ENCODE data around the gene ACVR2A. TPM values are rescaled to one million over a fixed set of nuclear protein-coding genes. Genes with fewer than 3 reads are reported as not detected.

ACVR2A gene
- total and polyA plus RNA-seq, 3 experiments from 2014 or later: 1.4 to 3.2 (median 2.5) TPM

GRCh38 chr2:147846412-147847081 is 1.7 kb downstream of the ACVR2A start:
- Mint-ChIP-seq H3K9me3 (peaks cover 0 to 7% (median 4%) of the 10 kb centered on the region in 5 donors), H3K27me3 (peaks cover 28 to 55% of the 10 kb centered on the region in 2 donors), H3K27ac (peak overlapping the region in 2 of 8 donors; percentile 66 to 80), H3K36me3 (peaks cover 0 to 8% (median 0%) of the 10 kb centered on the region in 3 donors), H3K4me1 (peaks cover 38 to 57% (median 54%) of the 10 kb centered on the region in 3 donors), H3K4me3 (peak overlapping the region; percentile 62 to 98 (median 94))
- POLR2A ChIA-PET: no interaction called here
- Histone ChIP-seq H3K4me3 (ENCODE audit: low read length) (no peak overlapping the region), H3K27me3 (ENCODE audit: insufficient read depth, low read length, poor library complexity, severe bottlenecking) (no peaks in the 10 kb centered on the region), H3K9me3 (ENCODE audit: low read length) (no peaks in the 10 kb centered on the region), H3K4me1 (ENCODE audit: insufficient read depth, low read length) (peaks cover 14% of the 10 kb centered on the region), H3K27ac (ENCODE audit: low read depth, low read length) (no peak overlapping the region), H3K36me3 (ENCODE audit: insufficient read depth, low read length) (no peaks in the 10 kb centered on the region)
- no peak for DNase-seq
- CTCF ChIA-PET: no interaction called here

GRCh38 chr2:147847746-147848391 is 3.0 kb downstream of the ACVR2A start:
- Mint-ChIP-seq H3K27ac (peak overlapping the region in 2 of 8 donors; percentile 6 to 32), H3K4me1 (peaks cover 37 to 59% (median 57%) of the 10 kb centered on the region in 3 donors), H3K4me3 (peak overlapping the region in 4 of 7 donors; percentile 4 to 47 (median 12)), H3K27me3 (peaks cover 30 to 58% of the 10 kb centered on the region in 2 donors), H3K9me3 (peaks cover 0 to 7% (median 6%) of the 10 kb centered on the region in 5 donors), H3K36me3 (peaks cover 0 to 8% (median 4%) of the 10 kb centered on the region in 3 donors)
- POLR2A ChIA-PET: interaction anchor here (0.6 kb wide), 1 partner anchor 261 kb away, joined by 3 read pairs; no protein-coding TSS in a partner anchor
- Histone ChIP-seq H3K27me3 (ENCODE audit: insufficient read depth, low read length, poor library complexity, severe bottlenecking) (no peaks in the 10 kb centered on the region), H3K4me3 (ENCODE audit: low read length) (no peak overlapping the region), H3K36me3 (ENCODE audit: insufficient read depth, low read length) (no peaks in the 10 kb centered on the region), H3K27ac (ENCODE audit: low read depth, low read length) (no peak overlapping the region), H3K4me1 (ENCODE audit: insufficient read depth, low read length) (peaks cover 14% of the 10 kb centered on the region), H3K9me3 (ENCODE audit: low read length) (no peaks in the 10 kb centered on the region)
- CTCF ChIA-PET: no interaction called here
- DNase-seq: no peak

- Histone ChIP-seq H3K4me1 (ENCODE audit: insufficient read depth, low read length) (peaks cover 9% of the 10 kb centered on the region), H3K36me3 (ENCODE audit: insufficient read depth, low read length) (no peaks in the 10 kb centered on the region), H3K4me3 (ENCODE audit: low read length) (no peak overlapping the region), H3K27ac (ENCODE audit: low read depth, low read length) (no peak overlapping the region), H3K27me3 (ENCODE audit: insufficient read depth, low read length, poor library complexity, severe bottlenecking) (no peaks in the 10 kb centered on the region), H3K9me3 (ENCODE audit: low read length) (no peaks in the 10 kb centered on the region)
- POLR2A ChIA-PET: no interaction called here
- Mint-ChIP-seq H3K27me3 (peaks cover 26 to 61% of the 10 kb centered on the region in 2 donors), H3K27ac (no peak overlapping the region), H3K36me3 (peaks cover 0 to 4% (median 0%) of the 10 kb centered on the region in 3 donors), H3K4me3 (no peak overlapping the region), H3K9me3 (peaks cover 0 to 6% (median 3%) of the 10 kb centered on the region in 5 donors), H3K4me1 (peaks cover 24 to 57% (median 46%) of the 10 kb centered on the region in 3 donors)
- DNase-seq: no peak
- CTCF ChIA-PET: no interaction called here
Observed at GRCh38 chr2:147850838-147851237, 6.0 kb downstream of the ACVR2A start.

- Histone ChIP-seq H3K27me3 (ENCODE audit: insufficient read depth, low read length, poor library complexity, severe bottlenecking) (no peaks in the 10 kb centered on the region), H3K4me3 (ENCODE audit: low read length) (no peak overlapping the region), H3K36me3 (ENCODE audit: insufficient read depth, low read length) (no peaks in the 10 kb centered on the region), H3K27ac (ENCODE audit: low read depth, low read length) (no peak overlapping the region), H3K9me3 (ENCODE audit: low read length) (no peaks in the 10 kb centered on the region), H3K4me1 (ENCODE audit: insufficient read depth, low read length) (peaks cover 4% of the 10 kb centered on the region)
- Mint-ChIP-seq H3K27ac (no peak overlapping the region), H3K4me3 (no peak overlapping the region), H3K9me3 (peaks cover 0 to 6% (median 3%) of the 10 kb centered on the region in 5 donors), H3K36me3 (peaks cover 0 to 4% (median 0%) of the 10 kb centered on the region in 3 donors), H3K4me1 (peaks cover 19 to 52% (median 40%) of the 10 kb centered on the region in 3 donors), H3K27me3 (peaks cover 24 to 57% of the 10 kb centered on the region in 2 donors)
- CTCF ChIA-PET: no interaction called here
- DNase-seq: no peak
- POLR2A ChIA-PET: no interaction called here
Observed at GRCh38 chr2:147851244-147851930, 6.6 kb downstream of the ACVR2A start.

GRCh38 chr2:147854557-147855134 is 9.8 kb downstream of the ACVR2A start:
- Histone ChIP-seq H3K9me3 (ENCODE audit: low read length) (no peaks in the 10 kb centered on the region), H3K36me3 (ENCODE audit: insufficient read depth, low read length) (no peaks in the 10 kb centered on the region), H3K27ac (ENCODE audit: low read depth, low read length) (no peak overlapping the region), H3K4me3 (ENCODE audit: low read length) (no peak overlapping the region), H3K4me1 (ENCODE audit: insufficient read depth, low read length) (no peaks in the 10 kb centered on the region), H3K27me3 (ENCODE audit: insufficient read depth, low read length, poor library complexity, severe bottlenecking) (no peaks in the 10 kb centered on the region)
- peaks cover 10 to 38% of the 10 kb centered on the region in 2 donors for H3K27me3 Mint-ChIP-seq
- peaks cover 6 to 36% (median 31%) of the 10 kb centered on the region in 3 donors for H3K4me1 Mint-ChIP-seq
- ChIA-PET POLR2A (no interaction called here), CTCF (no interaction called here)
- no peak for DNase-seq
- no peak overlapping the region for H3K27ac Mint-ChIP-seq
- H3K36me3 Mint-ChIP-seq: peaks cover 0 to 4% (median 0%) of the 10 kb centered on the region in 3 donors
- peaks cover 0 to 8% (median 0%) of the 10 kb centered on the region in 5 donors for H3K9me3 Mint-ChIP-seq
- no peak overlapping the region for H3K4me3 Mint-ChIP-seq

GRCh38 chr2:147855316-147855715 is 10.5 kb downstream of the ACVR2A start:
- peaks cover 4 to 31% of the 10 kb centered on the region in 2 donors for H3K27me3 Mint-ChIP-seq
- POLR2A ChIA-PET: no interaction called here
- no peaks in the 10 kb centered on the region for H3K36me3 ChIP-seq (ENCODE audit: insufficient read depth, low read length)
- H3K27ac ChIP-seq (ENCODE audit: low read depth, low read length): no peak overlapping the region
- no peak overlapping the region for H3K4me3 Mint-ChIP-seq
- H3K27ac Mint-ChIP-seq: no peak overlapping the region
- H3K36me3 Mint-ChIP-seq: peaks cover 0 to 4% (median 0%) of the 10 kb centered on the region in 3 donors
- no peak overlapping the region for H3K4me3 ChIP-seq (ENCODE audit: low read length)
- CTCF ChIA-PET: interaction anchor here (1.2 kb wide), 1 partner anchor 11 kb away, joined by 3 read pairs; the partner anchor contains the start of gene ACVR2A
- H3K4me1 ChIP-seq (ENCODE audit: insufficient read depth, low read length): no peaks in the 10 kb centered on the region
- H3K9me3 Mint-ChIP-seq: peaks cover 0 to 5% (median 0%) of the 10 kb centered on the region in 5 donors
- H3K27me3 ChIP-seq (ENCODE audit: insufficient read depth, low read length, poor library complexity, severe bottlenecking): no peaks in the 10 kb centered on the region
- peaks cover 5 to 30% (median 29%) of the 10 kb centered on the region in 3 donors for H3K4me1 Mint-ChIP-seq
- DNase-seq: no peak
- H3K9me3 ChIP-seq (ENCODE audit: low read length): no peaks in the 10 kb centered on the region

GRCh38 chr2:147855977-147856376 is 11.1 kb downstream of the ACVR2A start:
- POLR2A ChIA-PET: no interaction called here
- Histone ChIP-seq H3K27me3 (ENCODE audit: insufficient read depth, low read length, poor library complexity, severe bottlenecking) (no peaks in the 10 kb centered on the region), H3K36me3 (ENCODE audit: insufficient read depth, low read length) (no peaks in the 10 kb centered on the region), H3K27ac (ENCODE audit: low read depth, low read length) (no peak overlapping the region), H3K9me3 (ENCODE audit: low read length) (no peaks in the 10 kb centered on the region), H3K4me3 (ENCODE audit: low read length) (no peak overlapping the region), H3K4me1 (ENCODE audit: insufficient read depth, low read length) (no peaks in the 10 kb centered on the region)
- H3K4me3 Mint-ChIP-seq: no peak overlapping the region
- H3K4me1 Mint-ChIP-seq: peaks cover 3 to 28% (median 26%) of the 10 kb centered on the region in 3 donors
- no peak overlapping the region for H3K27ac Mint-ChIP-seq
- H3K36me3 Mint-ChIP-seq: peaks cover 0 to 4% (median 0%) of the 10 kb centered on the region in 3 donors
- CTCF ChIA-PET: interaction anchor here (1.2 kb wide), 1 partner anchor 12 kb away, joined by 3 read pairs; the partner anchor contains the start of gene ACVR2A
- no peak for DNase-seq
- H3K27me3 Mint-ChIP-seq: peaks cover 4 to 31% of the 10 kb centered on the region in 2 donors
- H3K9me3 Mint-ChIP-seq: peaks cover 0 to 5% (median 0%) of the 10 kb centered on the region in 5 donors

Measured in CD8-positive, alpha-beta memory T cell (primary cell).